Keratinocyte (primary cell): ENCODE data around the gene PDE3A. TPM values are rescaled to one million over a fixed set of nuclear protein-coding genes. Genes with fewer than 3 reads are reported as not detected.

Experiments
- DNase-seq: peaks from one replicate; pipeline ENCODE4 v3.0.0-alpha.2; 2011; ENCODE audit warnings: low read depth, missing footprints, low spot score
- FAIRE-seq: peaks from 2 replicates; lab custom pipeline; 2011; peaks lifted over from hg19 to GRCh38; lab: Jason Lieb, UNC
- H2AFZ ChIP-seq: 2 replicates; pipeline ENCODE4 v1.6.0; 2012; ENCODE audit warnings: low read length, control low read depth, inconsistent platforms; ENCODE audit not compliant: control insufficient read depth
- H3K27ac ChIP-seq: 2 replicates; pipeline ENCODE4 v1.5.1; 2011; ENCODE audit warnings: low read length; ENCODE audit not compliant: control insufficient read depth, insufficient read depth
- H3K27me3 ChIP-seq: 3 replicates; pipeline ENCODE4 v1.6.0; 2011; ENCODE audit warnings: low read length; ENCODE audit not compliant: control insufficient read depth, insufficient read depth; ENCODE audit errors: extremely low read depth
- H3K36me3 ChIP-seq, 2 experiments: 2 replicates in 1 of 2; 3 replicates in 1 of 2; pipeline ENCODE4 v1.5.1; 2011; ENCODE audit warnings: low read length in 2 of 2, mild to moderate bottlenecking in 1 of 2; ENCODE audit not compliant: control insufficient read depth in 2 of 2, insufficient read depth in 2 of 2; ENCODE audit errors: extremely low read depth in 1 of 2
- H3K4me1 ChIP-seq: 3 replicates; pipeline ENCODE4 v1.5.1; 2011; ENCODE audit warnings: low read length; ENCODE audit not compliant: control insufficient read depth, insufficient read depth; ENCODE audit errors: extremely low read depth
- H3K4me2 ChIP-seq: 3 replicates; pipeline ENCODE4 v1.6.0; 2011; ENCODE audit warnings: low read depth, low read length; ENCODE audit not compliant: control insufficient read depth, insufficient read depth; ENCODE audit errors: extremely low read depth
- H3K4me3 ChIP-seq, 3 experiments: fragments of 200-600 bp in 1 of 3; sonication (generic) in 1 of 3; 2 replicates in 2 of 3; 3 replicates in 1 of 3; pipeline ENCODE4 v1.5.1; 2011 to 2016; ENCODE audit warnings: low read length in 3 of 3, mild to moderate bottlenecking in 3 of 3, control low read depth in 2 of 3, inconsistent platforms in 1 of 3, low read depth in 1 of 3, mixed read lengths in 1 of 3, mixed run types in 1 of 3, moderate library complexity in 1 of 3; ENCODE audit not compliant: control insufficient read depth in 2 of 3, insufficient read depth in 2 of 3; ENCODE audit errors: extremely low read depth in 1 of 3
- H3K79me2 ChIP-seq: 2 replicates; pipeline ENCODE4 v1.6.0; 2012; ENCODE audit warnings: low read length; ENCODE audit not compliant: control insufficient read depth, insufficient read depth
- H3K9ac ChIP-seq: 3 replicates; pipeline ENCODE4 v1.6.0; 2011; ENCODE audit warnings: low read length; ENCODE audit not compliant: control insufficient read depth, insufficient read depth; ENCODE audit errors: extremely low read depth
- H3K9me1 ChIP-seq: 3 replicates; pipeline ENCODE4 v1.6.0; 2011; ENCODE audit warnings: low read length; ENCODE audit not compliant: control insufficient read depth, insufficient read depth; ENCODE audit errors: extremely low read depth
- H3K9me3 ChIP-seq: 2 replicates; pipeline ENCODE4 v1.5.1; 2012; ENCODE audit warnings: low read depth, low read length; ENCODE audit not compliant: control insufficient read depth
- H4K20me1 ChIP-seq: 3 replicates; pipeline ENCODE4 v1.6.0; 2011; ENCODE audit warnings: low read length; ENCODE audit not compliant: control insufficient read depth, insufficient read depth; ENCODE audit errors: extremely low read depth
- CTCF ChIP-seq, 3 experiments: IDR thresholded peaks in 1 of 3; conservative IDR thresholded peaks in 1 of 3; optimal IDR thresholded peaks in 1 of 3; 2 replicates in 2 of 3; 3 replicates in 1 of 3; pipeline versions ENCODE3 to v1.5.1; 2011; ENCODE audit warnings: low read length in 3 of 3, mild to moderate bottlenecking in 3 of 3, moderate library complexity in 2 of 3, control low read depth in 1 of 3, inconsistent platforms in 1 of 3; ENCODE audit not compliant: insufficient read depth in 2 of 3; ENCODE audit errors: extremely low read depth in 1 of 3
- EZH2 ChIP-seq: IDR thresholded peaks from one replicate; pipeline ENCODE4 v1.6.1; 2012; ENCODE audit warnings: inconsistent platforms, mild to moderate bottlenecking, low read length, moderate library complexity
- dilution Hi-C: fragments of 300-500 bp; cut with MboI; formaldehyde crosslinking; loops from one replicate; pipeline ENCODE4 v1.7.0; 2020; ENCODE audit warnings: low sequenced_read_pairs; ENCODE audit not compliant: extremely low pct_ligation_motif_present
- polyA plus RNA-seq, 5 experiments: library from polyadenylated mRNA; depleted of rRNA in 3 of 5; stranded (reverse) in 3 of 5; stranded (forward) in 1 of 5; unstranded in 1 of 5; fragments of >200 nt; gene quantifications; 1 replicate in 1 of 5; 2 replicates in 3 of 5; 3 replicates in 1 of 5; pipeline versions ENCODE4 v1.2.1 to v1.2.3, GENCODE V29; 2011 to 2012; ENCODE audit warnings: missing spikeins in 2 of 5, low read depth in 1 of 5, low replicate concordance in 1 of 5

PDE3A gene
- polyA plus RNA-seq, 1 donor (not counting 4 experiments of a cell fraction or from before 2014, with no cell fraction given), result 0.01 TPM

GRCh38 chr12:20495997-20496396 is 127.7 kb downstream of the PDE3A start:
- Histone ChIP-seq H3K27me3 (no peaks in the 10 kb centered on the region), H2AFZ (no peak overlapping the region), H3K4me3 (no peak overlapping the region), H3K9me1 (no peaks in the 10 kb centered on the region), H3K36me3 (no peaks in the 10 kb centered on the region), H3K27ac (no peak overlapping the region), H3K9ac (no peak overlapping the region), H4K20me1 (no peaks in the 10 kb centered on the region), H3K4me1 (no peaks in the 10 kb centered on the region), H3K79me2 (no peaks in the 10 kb centered on the region), H3K9me3 (peaks cover 2% of the 10 kb centered on the region), H3K4me2 (no peak overlapping the region)
- no peak for DNase-seq
- dilution Hi-C loops, result no loop called here
- TF ChIP-seq EZH2 (no peak), CTCF (optimal IDR thresholded peaks at IDR 0.05 in 1 of 3, IDR thresholded peaks at IDR 0.05 in 1 of 3, conservative IDR thresholded peaks at IDR 0.05 in 1 of 3; ENCODE audit: extremely low read depth in 1 of 3, insufficient read depth in 2 of 3, low read length in 3 of 3) (no peak)
- FAIRE-seq, result no peak

DNA sequence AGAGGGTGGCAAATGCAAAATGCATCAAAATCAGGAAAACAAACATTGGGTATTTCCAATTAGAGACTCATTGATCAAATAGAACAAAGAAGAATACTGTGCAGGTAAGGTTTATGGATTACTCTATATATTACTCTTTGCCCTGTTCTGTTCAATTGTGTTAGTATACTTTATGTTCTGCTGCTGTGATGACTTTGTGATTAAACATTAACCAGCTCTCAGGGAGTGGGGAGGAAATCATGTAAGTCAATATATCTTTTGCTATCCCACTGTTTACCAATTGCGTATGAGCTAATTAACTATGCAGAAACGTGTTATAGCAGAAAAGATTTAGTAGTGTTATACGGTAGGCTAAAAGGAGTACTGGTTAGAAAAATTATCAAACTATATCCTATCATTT is 129.4 kb downstream of the PDE3A start:
- FAIRE-seq (no peak), DNase-seq (no peak)
- H3K27me3 ChIP-seq, result no peaks in the 10 kb centered on the region
- no peak for TF ChIP-seq EZH2
- TF ChIP-seq CTCF (optimal IDR thresholded peaks at IDR 0.05 in 1 of 3, IDR thresholded peaks at IDR 0.05 in 1 of 3, conservative IDR thresholded peaks at IDR 0.05 in 1 of 3; ENCODE audit: extremely low read depth in 1 of 3, insufficient read depth in 2 of 3, low read length in 3 of 3), result no peak
- no peaks in the 10 kb centered on the region for H3K9me1 ChIP-seq
- H2AFZ ChIP-seq, result no peak overlapping the region
- H3K27ac ChIP-seq, result no peak overlapping the region
- H3K9ac ChIP-seq, result no peak overlapping the region
- no peaks in the 10 kb centered on the region for H3K79me2 ChIP-seq
- H3K4me3 ChIP-seq, result no peak overlapping the region
- H3K4me2 ChIP-seq, result no peak overlapping the region
- dilution Hi-C loops, result no loop called here
- no peaks in the 10 kb centered on the region for H3K4me1 ChIP-seq
- H3K9me3 ChIP-seq, result no peaks in the 10 kb centered on the region
- no peaks in the 10 kb centered on the region for H3K36me3 ChIP-seq
- H4K20me1 ChIP-seq, result no peaks in the 10 kb centered on the region
